Progenitor cell of endocrine pancreas (in vitro differentiated cells): ENCODE data around the gene MAST4. TPM values are rescaled to one million over a fixed set of nuclear protein-coding genes. Genes with fewer than 3 reads are reported as not detected.

Experiments used
- DNase-seq: peaks from one replicate; pipeline ENCODE4 v3.0.0; 2021; ENCODE audit warnings: low spot score; ENCODE audit not compliant: unreplicated experiment
- H3K27ac Mint-ChIP-seq: 2 replicates; pipeline ENCODE4 v1.8.0; 2021; ENCODE audit warnings: mild to moderate bottlenecking, moderate library complexity, mixed read lengths
- H3K27me3 Mint-ChIP-seq: 2 replicates; pipeline ENCODE4 v1.8.0; 2021; ENCODE audit warnings: mixed read lengths
- H3K36me3 Mint-ChIP-seq: 2 replicates; pipeline ENCODE4 v1.8.0; 2022; ENCODE audit warnings: mixed read lengths; ENCODE audit not compliant: insufficient read depth
- H3K4me1 Mint-ChIP-seq: 2 replicates; pipeline ENCODE4 v1.8.0; 2021; ENCODE audit warnings: low read depth, mixed read lengths
- H3K4me3 Mint-ChIP-seq: 2 replicates; pipeline ENCODE4 v1.8.0; 2021; ENCODE audit warnings: low read depth, mild to moderate bottlenecking, moderate library complexity, mixed read lengths
- H3K9me3 Mint-ChIP-seq: 2 replicates; pipeline ENCODE4 v1.8.0; 2021; ENCODE audit warnings: low read depth, mixed read lengths
- total RNA-seq: library from RNA; stranded (reverse); gene quantifications from 2 replicates; pipeline ENCODE4 v1.2.1, GENCODE V29; 2021
- TF ChIP-seq, protein P1 (sequence below): fragments of 200-600 bp; sonication (generic); IDR thresholded peaks from one replicate; pipeline ENCODE4 v1.5.0; 2021; ENCODE audit warnings: antibody characterized with exemption, mild to moderate bottlenecking; ENCODE audit not compliant: unreplicated experiment

MAST4 gene
- total RNA-seq, 1 donor from 2014 or later = 45.3 TPM

DNA sequence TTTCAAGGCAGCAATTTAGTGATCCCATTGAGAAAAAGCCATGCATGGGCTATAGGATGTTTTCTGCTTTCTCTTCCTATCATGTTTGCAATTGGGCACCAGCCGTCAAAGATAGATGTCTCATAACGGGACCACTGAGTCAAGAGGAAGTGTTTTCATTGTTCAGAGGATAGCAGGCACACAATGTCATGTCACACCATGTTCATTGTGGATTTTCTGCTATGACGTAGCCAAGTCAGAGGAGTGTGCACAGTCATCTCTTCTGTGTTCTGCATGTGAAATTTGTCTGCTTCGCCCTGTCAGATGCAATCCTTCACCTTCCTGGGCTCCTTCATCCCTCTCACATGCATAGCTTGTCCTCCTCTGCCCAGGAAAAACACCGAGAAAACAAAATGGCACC, 494.4 kb downstream of the MAST4 start:
- TF ChIP-seq, protein P1, sequence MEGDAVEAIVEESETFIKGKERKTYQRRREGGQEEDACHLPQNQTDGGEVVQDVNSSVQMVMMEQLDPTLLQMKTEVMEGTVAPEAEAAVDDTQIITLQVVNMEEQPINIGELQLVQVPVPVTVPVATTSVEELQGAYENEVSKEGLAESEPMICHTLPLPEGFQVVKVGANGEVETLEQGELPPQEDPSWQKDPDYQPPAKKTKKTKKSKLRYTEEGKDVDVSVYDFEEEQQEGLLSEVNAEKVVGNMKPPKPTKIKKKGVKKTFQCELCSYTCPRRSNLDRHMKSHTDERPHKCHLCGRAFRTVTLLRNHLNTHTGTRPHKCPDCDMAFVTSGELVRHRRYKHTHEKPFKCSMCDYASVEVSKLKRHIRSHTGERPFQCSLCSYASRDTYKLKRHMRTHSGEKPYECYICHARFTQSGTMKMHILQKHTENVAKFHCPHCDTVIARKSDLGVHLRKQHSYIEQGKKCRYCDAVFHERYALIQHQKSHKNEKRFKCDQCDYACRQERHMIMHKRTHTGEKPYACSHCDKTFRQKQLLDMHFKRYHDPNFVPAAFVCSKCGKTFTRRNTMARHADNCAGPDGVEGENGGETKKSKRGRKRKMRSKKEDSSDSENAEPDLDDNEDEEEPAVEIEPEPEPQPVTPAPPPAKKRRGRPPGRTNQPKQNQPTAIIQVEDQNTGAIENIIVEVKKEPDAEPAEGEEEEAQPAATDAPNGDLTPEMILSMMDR = no peak
- Mint-ChIP-seq H3K4me3 (no peak overlapping the region), H3K27ac (no peak overlapping the region), H3K9me3 (no peaks in the 10 kb centered on the region), H3K27me3 (no peaks in the 10 kb centered on the region), H3K4me1 (peaks cover 39% of the 10 kb centered on the region), H3K36me3 (peaks cover 5% of the 10 kb centered on the region)
- DNase-seq = no peak

GRCh38 chr5:67092535-67092934, 496.3 kb downstream of the MAST4 start:
- peaks cover 35% of the 10 kb centered on the region for H3K4me1 Mint-ChIP-seq
- no peak overlapping the region for H3K27ac Mint-ChIP-seq
- H3K27me3 Mint-ChIP-seq = no peaks in the 10 kb centered on the region
- no peaks in the 10 kb centered on the region for H3K9me3 Mint-ChIP-seq
- no peak overlapping the region for H3K4me3 Mint-ChIP-seq
- peaks cover 6% of the 10 kb centered on the region for H3K36me3 Mint-ChIP-seq
- DNase-seq = no peak
- TF ChIP-seq, protein P1 = no peak

GRCh38 chr5:67093279-67093678, 497.1 kb downstream of the MAST4 start:
- Mint-ChIP-seq H3K4me1 (peaks cover 38% of the 10 kb centered on the region), H3K27me3 (no peaks in the 10 kb centered on the region), H3K4me3 (no peak overlapping the region), H3K36me3 (peaks cover 6% of the 10 kb centered on the region), H3K27ac (no peak overlapping the region), H3K9me3 (no peaks in the 10 kb centered on the region)
- TF ChIP-seq, protein P1 = no peak
- DNase-seq = no peak

GRCh38 chr5:67094476-67095300, 498.5 kb downstream of the MAST4 start:
- Mint-ChIP-seq H3K4me1 (peaks cover 42% of the 10 kb centered on the region), H3K4me3 (no peak overlapping the region), H3K27me3 (no peaks in the 10 kb centered on the region), H3K9me3 (no peaks in the 10 kb centered on the region), H3K27ac (peak overlapping the region; percentile 92), H3K36me3 (peaks cover 6% of the 10 kb centered on the region)
- TF ChIP-seq, protein P1 = no peak
- DNase-seq = no peak

DNA sequence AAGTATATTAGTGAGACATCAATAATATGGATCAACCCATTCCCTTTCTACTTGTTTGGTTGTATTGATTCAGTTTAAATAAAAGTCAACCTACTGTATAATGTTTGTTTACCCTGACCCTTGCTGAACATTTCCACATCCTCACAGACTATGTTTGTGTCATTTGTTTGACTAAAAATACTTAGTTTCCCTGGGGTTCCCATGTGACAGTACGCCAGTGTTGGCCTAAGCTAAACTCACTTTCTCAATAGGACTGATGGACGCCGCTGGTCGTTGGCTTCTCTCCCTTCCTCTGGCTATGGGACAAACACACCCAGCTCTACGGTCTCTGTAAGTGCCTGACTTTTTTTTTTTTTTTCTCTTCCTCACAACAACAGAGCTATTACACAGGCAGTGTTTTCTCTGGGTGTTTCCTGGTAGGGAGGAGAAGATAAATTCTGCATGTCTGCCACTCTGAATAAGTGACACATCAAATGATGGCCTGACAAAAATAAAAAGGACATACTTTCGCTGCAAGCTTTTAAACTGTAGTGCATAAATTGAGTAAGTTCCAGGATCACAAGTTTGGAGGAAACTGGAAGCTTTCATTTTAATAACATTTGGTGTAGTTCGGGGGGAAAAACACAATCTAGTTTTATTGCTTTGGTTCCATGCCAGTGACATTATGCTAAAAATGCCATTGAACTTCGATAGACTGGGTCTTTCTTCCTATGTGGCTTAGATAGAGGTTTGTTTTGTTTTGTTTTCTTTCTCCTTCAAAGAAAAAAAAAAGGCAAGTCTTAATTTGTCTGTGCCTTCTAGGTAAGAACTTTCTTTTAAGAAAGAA, 499.4 kb downstream of the MAST4 start:
- Mint-ChIP-seq H3K9me3 (no peaks in the 10 kb centered on the region), H3K4me1 (peaks cover 46% of the 10 kb centered on the region), H3K27me3 (peaks cover 3% of the 10 kb centered on the region), H3K36me3 (peaks cover 10% of the 10 kb centered on the region), H3K27ac (peak overlapping the region; percentile 92), H3K4me3 (peak overlapping the region; percentile 17)
- DNase-seq = no peak
- TF ChIP-seq, protein P1 = no peak
